ENCODE data around the gene JAGN1.
A peak's percentile ranks its signal among the peaks of the same experiment; 100 is the strongest.
"Not testable (repeated sequence)": the region's sequence is repeated elsewhere in the genome, so short reads cannot be mapped to it uniquely, and the experiment has no call there.

Gene JAGN1

DNA sequence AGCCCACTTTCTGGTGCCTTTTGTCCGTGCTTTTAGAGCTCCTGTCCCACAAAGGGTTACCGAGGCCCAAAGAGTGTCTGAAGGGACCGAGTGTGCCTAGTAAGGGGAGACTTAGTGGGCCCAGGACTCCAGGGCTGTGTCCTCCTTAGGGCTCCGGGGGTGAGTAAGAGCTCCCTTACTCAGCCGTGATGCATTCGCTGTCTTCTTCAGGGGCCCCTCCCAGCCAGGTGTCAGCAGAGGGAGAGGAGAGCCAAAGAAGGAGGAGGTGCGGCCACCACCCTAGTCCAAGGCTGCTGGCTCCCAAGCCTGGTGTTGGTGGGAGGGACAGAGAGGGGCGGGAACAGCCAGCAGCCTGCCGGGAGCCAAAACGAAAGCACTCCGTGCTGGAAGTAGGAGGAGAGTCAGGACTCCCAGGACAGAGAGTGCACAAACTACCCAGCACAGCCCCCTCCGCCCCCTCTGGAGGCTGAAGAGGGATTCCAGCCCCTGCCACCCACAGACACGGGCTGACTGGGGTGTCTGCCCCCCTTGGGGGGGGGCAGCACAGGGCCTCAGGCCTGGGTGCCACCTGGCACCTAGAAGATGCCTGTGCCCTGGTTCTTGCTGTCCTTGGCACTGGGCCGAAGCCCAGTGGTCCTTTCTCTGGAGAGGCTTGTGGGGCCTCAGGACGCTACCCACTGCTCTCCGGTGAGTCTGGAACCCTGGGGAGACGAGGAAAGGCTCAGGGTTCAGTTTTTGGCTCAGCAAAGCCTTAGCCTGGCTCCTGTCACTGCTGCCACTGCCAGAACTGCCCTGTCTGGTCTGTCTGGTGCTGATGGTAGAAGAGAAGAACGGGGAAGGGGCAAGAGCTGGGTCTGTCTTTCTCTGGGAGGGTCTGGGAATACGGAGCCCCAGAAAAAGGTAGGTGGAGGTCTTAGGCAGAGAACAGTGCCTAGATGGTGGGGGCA is 26.6 kb downstream of the JAGN1 start, which contains the start of gene IL17RC:
Gene IL17RC (plus strand): TSS at position 365 of the 947 bp plus-strand sequence. CDS start 218 bp downstream, at position 583.
- no peak for DNase-seq (ENCODE audit: low read depth, low spot score)

DNA sequence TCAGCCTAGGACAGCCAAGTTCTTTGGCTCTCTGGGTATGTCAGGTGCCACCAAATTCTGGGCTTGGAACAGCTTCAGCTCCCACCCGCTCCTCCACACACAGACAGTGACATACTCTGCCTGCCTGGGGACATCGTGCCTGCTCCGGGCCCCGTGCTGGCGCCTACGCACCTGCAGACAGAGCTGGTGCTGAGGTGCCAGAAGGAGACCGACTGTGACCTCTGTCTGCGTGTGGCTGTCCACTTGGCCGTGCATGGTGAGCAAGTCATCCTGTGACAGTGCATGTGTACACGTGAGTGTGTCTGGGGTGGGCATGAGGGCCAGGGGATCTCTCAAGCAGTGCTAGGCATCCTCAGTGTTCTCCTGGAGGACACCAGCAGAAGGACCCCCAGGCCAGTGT is 27.4 kb downstream of the JAGN1 start:
- no peak for DNase-seq (ENCODE audit: low read depth, low spot score)

DNA sequence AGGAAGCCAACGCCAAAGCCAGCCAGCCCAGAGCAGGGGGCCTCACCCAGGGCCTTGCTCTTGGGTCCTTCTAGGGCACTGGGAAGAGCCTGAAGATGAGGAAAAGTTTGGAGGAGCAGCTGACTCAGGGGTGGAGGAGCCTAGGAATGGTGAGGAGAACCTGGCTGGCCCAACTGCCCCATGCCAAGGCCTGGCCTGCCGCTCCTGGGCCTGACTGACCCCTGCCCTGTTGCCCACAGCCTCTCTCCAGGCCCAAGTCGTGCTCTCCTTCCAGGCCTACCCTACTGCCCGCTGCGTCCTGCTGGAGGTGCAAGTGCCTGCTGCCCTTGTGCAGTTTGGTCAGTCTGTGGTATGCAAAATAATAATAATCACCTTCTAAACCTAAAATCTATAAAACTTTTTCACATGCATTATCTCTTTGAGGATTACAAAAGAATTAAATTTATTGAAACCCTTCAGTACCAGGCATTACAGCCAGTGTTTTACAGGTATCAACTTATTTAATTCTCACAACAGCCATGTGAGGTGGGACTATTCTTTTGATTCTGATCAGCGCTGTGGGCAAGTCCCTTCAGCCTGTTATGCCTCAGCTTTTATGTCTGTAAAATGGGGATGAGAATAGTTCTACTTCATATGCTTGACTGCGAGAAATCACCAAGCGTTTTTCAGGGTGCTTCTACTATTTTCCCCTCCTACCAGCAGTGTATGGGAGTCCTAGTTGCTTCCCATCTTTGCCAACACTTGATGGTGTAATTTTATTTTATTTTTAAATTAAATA is 28.0 kb downstream of the JAGN1 start:
- no peak for DNase-seq (ENCODE audit: low read depth, low spot score)

DNA sequence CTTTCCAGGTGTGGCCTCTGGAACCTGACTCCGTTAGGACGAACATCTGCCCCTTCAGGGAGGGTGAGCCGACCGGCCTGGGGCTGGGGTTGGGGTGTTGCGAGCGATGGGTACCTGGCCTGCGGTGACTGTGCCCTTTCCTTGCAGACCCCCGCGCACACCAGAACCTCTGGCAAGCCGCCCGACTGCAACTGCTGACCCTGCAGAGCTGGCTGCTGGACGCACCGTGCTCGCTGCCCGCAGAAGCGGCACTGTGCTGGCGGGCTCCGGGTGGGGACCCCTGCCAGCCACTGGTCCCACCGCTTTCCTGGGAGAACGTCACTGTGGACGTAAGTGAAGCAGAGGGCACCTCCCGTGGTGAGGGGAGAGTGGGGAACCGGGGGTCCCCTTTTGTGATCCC is 37.7 kb downstream of the JAGN1 start:
- DNase-seq (ENCODE audit: low read depth, low spot score): no peak

DNA sequence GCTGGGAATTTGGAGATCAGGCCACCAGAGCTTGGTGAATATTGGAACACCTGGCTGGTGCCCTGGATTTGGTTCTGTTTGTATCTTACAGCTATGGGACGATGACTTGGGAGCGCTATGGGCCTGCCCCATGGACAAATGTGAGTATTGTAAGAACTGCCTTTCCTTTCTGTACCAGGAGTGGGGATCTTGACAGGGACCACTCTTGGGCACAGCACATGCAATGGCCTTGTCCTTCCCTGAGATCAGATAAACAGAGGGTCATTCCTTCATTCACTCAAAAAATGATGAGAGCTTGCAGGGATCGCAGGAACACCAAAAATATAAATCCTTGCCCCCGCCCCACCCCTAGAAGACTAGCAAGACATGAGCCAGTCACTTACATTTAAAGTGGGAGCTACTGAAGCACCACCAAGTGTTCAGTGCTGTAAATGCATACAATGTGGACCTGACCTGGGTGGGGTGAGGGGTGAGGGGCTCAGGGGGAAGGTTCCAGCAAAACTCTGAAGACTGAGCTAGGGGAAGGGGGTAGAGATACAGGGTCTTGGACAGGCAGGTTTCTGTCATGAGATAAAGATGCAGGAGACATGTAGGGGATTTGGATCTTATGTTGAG is 40.5 kb downstream of the JAGN1 start:
- no peak for DNase-seq (ENCODE audit: low read depth, low spot score)

DNA sequence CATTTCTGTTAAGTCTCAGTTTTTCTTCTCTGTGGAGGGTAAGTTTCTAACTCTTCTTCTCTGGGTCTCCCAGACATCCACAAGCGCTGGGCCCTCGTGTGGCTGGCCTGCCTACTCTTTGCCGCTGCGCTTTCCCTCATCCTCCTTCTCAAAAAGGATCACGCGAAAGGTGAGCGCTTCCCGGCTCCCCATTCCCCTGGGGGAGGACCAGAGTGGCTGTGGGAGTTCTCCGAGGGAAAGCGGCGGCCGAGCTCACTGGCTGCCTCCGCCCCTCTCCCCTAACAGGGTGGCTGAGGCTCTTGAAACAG is 42.1 kb downstream of the JAGN1 start:
- no peak for DNase-seq (ENCODE audit: low read depth, low spot score)

DNA sequence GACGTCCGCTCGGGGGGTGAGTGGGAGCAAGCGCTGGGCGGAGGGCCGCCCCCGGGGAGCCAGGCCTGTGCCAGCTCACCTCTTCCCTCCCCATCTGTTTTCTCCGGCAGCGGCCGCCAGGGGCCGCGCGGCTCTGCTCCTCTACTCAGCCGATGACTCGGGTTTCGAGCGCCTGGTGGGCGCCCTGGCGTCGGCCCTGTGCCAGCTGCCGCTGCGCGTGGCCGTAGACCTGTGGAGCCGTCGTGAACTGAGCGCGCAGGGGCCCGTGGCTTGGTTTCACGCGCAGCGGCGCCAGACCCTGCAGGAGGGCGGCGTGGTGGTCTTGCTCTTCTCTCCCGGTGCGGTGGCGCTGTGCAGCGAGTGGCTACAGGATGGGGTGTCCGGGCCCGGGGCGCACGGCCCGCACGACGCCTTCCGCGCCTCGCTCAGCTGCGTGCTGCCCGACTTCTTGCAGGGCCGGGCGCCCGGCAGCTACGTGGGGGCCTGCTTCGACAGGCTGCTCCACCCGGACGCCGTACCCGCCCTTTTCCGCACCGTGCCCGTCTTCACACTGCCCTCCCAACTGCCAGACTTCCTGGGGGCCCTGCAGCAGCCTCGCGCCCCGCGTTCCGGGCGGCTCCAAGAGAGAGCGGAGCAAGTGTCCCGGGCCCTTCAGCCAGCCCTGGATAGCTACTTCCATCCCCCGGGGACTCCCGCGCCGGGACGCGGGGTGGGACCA is 42.6 kb downstream of the JAGN1 start:
- peak; percentile 81 for DNase-seq (ENCODE audit: low read depth, low spot score)

DNA sequence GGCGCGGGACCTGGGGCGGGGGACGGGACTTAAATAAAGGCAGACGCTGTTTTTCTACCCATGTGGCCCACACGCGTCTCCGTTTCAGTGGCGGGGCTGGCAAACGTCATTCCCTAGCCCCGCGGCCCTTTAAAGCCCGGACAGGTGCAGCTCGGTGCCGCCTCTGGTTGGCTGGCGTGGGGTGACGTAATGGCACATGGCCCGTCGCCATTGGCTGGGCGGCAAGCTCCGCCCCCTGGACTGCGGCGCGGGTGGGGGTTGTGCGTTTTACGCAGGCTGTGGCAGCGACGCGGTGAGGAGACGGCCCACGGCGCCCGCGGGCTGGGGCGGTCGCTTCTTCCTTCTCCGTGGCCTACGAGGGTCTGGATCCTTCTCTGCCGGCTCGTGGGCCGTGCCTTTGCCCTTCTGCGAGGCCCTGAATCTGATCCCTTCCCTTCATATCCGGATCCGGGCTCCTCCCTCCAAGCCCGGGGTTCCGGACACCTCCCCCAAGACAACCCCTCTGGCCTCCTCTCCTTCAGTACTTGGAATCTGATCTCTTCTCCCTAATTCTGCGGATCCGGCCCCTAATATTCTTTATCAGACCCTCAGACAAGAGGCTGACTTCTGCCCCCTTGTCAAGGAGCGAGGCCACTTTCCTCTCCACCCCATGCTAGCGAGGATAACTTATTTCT is 43.3 kb downstream of the JAGN1 start, which contains the start of gene CRELD1:
Gene CRELD1 (plus strand): TSS at position 274 of the 674 bp plus-strand sequence. CDS start 605 bp downstream, outside the sequence.
- peak; percentile 91 for DNase-seq (ENCODE audit: low read depth, low spot score)

DNA sequence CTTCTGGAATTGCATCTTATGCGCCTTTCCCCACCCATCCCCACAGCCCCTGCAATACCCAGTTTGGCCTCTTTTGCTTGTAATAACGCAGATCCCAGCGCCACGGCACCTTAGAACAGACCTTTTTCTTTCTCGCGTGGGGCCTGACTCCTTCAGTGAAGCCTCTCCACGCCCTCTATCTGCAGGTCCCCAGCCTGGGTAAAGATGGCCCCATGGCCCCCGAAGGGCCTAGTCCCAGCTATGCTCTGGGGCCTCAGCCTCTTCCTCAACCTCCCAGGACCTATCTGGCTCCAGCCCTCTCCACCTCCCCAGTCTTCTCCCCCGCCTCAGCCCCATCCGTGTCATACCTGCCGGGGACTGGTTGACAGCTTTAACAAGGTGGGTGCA is 43.8 kb downstream of the JAGN1 start:
- DNase-seq (ENCODE audit: low read depth, low spot score): no peak

DNA sequence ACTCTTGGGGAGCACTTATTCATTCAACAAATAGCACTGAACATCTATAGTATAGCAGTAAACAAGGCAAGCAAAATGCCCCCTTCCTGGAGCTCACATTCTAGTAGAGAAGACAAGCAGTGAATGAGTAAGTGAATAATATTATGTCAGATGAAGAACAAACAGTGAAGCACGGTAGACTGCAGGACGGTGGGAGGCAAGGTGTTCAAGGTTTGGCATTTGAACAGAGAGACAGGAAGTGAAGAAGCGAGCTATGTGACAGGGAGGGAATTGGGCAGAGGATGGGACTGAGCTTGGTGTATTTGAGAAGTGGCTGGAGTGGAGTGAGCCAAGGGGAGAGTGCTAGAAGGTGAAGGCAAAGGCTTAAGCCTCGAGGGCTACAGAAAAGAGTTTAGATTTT is 44.6 kb downstream of the JAGN1 start:
- DNase-seq (ENCODE audit: low read depth, low spot score): no peak

DNA sequence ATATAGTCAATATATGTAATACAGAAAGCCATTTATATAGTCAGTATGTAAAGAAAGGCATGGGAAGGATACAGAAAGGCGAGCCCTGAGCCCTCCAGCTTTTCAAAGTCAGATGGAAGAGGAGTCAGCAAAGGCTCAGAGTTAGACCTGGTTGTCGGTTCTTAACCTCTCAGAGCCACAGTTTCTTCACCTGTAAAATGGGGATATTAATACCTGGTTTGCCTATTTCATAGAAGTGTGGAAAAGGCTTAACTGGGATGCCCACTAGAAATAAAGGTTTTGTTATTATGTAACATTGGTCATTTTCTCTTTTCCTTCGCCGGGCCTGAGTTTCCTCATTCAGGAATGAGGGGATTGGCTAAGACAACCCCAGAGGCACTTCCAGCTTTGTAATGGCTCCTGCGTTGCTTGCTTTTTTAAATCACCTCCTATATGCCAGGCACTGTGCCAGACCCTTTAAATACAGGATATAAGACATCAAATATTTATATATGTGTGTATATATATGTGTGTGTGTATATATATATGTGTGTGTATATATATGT is 45.6 kb downstream of the JAGN1 start:
- no peak for DNase-seq (ENCODE audit: low read depth, low spot score)

DNA sequence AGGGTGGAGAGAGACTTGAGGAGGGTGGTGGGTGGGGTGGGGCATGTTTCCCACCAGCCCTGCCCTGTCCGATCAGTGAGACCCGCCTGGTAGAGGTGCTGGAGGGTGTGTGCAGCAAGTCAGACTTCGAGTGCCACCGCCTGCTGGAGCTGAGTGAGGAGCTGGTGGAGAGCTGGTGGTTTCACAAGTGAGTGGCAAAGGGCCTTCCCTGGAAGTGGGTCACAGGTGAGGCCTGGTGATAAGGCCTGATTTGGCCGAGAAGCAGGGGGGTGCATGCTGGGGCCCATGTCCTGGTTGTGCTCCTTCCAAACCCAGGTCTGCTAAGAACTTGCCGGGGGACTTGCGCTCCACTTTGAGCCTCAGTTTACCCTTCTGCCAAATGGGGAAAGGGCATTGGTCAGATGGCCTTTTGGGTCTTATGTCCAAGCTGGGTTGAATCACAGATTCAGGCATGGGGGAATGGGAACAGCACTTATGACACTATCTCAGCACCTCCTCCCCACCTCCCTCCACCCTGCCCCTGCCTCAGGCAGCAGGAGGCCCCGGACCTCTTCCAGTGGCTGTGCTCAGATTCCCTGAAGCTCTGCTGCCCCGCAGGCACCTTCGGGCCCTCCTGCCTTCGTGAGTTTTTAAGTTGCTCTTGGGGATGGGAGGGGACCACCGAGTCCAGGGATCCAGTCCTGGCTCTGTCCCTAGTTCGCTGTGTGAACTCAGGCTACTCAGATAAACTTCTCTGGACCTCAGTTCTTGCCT is 47.3 kb downstream of the JAGN1 start:
- DNase-seq (ENCODE audit: low read depth, low spot score): no peak

DNA sequence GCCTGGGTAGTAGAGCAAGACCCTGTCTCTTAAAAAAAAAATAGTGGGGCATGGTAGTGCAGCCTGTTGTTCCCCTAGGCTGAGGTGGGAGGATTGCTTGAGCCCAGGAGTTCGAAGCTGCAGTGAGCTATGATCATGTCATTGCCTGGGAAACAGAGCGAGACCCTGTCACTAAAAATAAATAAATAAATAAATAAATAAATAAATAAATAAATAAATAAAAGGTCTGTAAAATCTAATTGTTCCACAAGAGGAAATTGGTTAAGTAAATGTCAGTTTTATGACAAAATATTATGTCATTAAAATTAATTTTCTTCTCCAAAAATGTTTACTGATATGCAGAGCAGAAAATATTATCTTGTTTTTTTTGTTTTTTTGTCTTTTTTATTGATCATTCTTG is 48.6 kb downstream of the JAGN1 start:
- no peak for DNase-seq (ENCODE audit: low read depth, low spot score)

DNA sequence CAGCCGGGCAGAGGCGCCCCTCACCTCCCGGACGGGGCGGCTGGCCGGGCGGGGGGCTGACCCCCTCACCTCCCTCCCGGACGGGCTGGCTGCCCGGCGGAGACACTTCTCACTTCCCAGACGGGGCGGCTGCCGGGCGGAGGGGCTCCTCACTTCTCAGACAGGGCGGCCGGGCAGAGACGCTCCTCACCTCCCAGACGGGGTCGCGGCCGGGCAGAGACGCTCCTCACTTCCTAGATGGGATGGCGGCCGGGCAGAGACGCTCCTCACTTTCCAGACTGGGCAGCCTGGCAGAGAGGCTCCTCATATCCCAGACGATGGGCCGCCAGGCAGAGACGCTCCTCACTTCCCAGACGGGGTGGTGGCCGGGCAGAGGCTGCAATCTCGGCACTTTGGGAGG is 49.5 kb downstream of the JAGN1 start:
- DNase-seq (ENCODE audit: low read depth, low spot score): not testable (repeated sequence)

DNA sequence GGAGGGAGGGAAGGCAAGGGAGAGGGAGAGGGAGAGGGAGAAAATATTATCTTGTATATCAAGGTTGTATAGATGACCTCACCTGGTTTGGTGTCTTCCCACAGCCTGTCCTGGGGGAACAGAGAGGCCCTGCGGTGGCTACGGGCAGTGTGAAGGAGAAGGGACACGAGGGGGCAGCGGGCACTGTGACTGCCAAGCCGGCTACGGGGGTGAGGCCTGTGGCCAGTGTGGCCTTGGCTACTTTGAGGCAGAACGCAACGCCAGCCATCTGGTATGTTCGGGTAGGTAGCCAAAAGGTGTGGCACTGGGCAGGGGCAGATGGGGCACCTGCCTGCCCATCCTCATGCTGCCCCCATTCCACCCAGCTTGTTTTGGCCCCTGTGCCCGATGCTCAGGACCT is 50.3 kb downstream of the JAGN1 start:
- DNase-seq (ENCODE audit: low read depth, low spot score): no peak

DNA sequence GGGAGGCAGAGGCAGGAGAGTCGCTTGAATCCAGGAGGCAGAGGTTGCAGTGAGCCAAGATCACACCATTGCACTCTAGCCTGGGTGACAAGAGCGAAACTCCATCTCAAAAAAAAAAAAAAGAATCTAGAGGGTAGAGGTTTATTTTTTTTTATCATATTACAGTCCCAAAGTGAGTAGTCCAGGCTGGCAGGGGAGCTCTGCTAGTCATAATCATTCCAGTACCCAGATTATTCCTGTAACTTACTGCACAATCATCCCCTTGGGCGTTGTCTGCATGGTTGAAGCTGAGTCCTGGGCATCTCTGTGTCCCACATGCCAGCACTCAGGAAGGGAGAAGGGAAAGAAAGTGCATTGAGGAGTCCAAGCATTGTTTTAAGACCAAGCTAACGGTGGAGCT is 51.8 kb downstream of the JAGN1 start:
- DNase-seq (ENCODE audit: low read depth, low spot score): no peak

DNA sequence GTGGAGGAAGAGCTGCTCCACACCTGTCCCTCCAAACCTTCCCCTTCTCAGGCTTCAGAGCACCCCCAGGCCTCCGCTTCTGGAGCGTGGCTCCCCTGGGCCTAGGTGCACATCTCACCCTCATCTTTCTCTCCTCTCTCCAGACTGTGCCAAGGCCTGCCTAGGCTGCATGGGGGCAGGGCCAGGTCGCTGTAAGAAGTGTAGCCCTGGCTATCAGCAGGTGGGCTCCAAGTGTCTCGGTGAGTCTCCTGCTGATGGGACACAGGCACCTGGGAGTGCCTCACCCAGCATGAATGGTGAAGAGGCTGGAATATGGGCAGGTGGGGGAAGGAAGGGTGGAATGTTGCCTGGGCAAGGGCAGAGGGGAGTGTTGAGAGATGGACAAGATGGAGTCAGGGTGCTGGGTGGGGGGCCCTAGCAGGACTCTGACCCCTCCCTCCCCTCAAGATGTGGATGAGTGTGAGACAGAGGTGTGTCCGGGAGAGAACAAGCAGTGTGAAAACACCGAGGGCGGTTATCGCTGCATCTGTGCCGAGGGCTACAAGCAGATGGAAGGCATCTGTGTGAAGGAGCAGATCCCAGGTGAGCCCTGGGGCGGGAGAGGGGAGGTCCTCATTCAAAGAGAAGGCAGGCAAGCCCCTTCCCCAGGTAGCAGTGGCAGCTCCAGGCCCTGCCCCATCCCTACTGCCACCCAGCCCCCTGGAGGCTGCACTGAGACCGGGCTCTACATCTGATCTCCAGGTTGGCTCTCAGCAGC is 52.7 kb downstream of the JAGN1 start:
- no peak for DNase-seq (ENCODE audit: low read depth, low spot score)

Measured in activated naive CD8-positive, alpha-beta T cell treated with anti-CD3 and anti-CD28 coated beads, Interleukin-2, amount 50 U/mL, for 16 hours (primary cell).